OCI-LY3 (cell line): ENCODE measurements around the gene MAML1.

Experiments
- H2AFZ ChIP-seq: fragments of 200-600, 300-600 bp; shearing (Covaris generic); 2 replicates; pipeline ENCODE4 v1.6.0; 2014; ENCODE audit warnings: antibody characterized with exemption, low read depth, low read length
- H3K27ac ChIP-seq: fragments of 200-600, 300-600 bp; sonication (generic); 2 replicates; pipeline ENCODE4 v1.5.1; 2014; ENCODE audit warnings: mild to moderate bottlenecking, low read length, moderate library complexity, mixed read lengths
- H3K27me3 ChIP-seq: fragments of 200-600, 300-600 bp; sonication (generic); 2 replicates; pipeline ENCODE4 v1.6.1; 2014; ENCODE audit warnings: low read depth, low read length, mixed read lengths
- H3K36me3 ChIP-seq: fragments of 200-600, 300-600 bp; sonication (generic); replicated peaks from 2 replicates; pipeline ENCODE3; 2014; ENCODE audit warnings: low read depth, low read length, mixed read lengths
- H3K4me1 ChIP-seq: fragments of 300-600, 200-600 bp; sonication (generic); 2 replicates; pipeline ENCODE4 v1.6.1; 2014; ENCODE audit warnings: low read length, mixed read lengths
- H3K4me2 ChIP-seq: fragments of 200-600, 300-600 bp; sonication (generic); 2 replicates; pipeline ENCODE4 v1.6.1; 2014; ENCODE audit warnings: low read length, mixed read lengths
- H3K4me3 ChIP-seq: fragments of 300-600, 200-600 bp; sonication (generic); 2 replicates; pipeline ENCODE4 v1.5.1; 2014; ENCODE audit warnings: antibody characterized with exemption, mild to moderate bottlenecking, low read length, moderate library complexity
- H3K79me2 ChIP-seq: fragments of 300-600, 200-600 bp; shearing (Covaris generic); 2 replicates; pipeline ENCODE4 v1.6.1; 2014; ENCODE audit warnings: mild to moderate bottlenecking, low read length, mixed read lengths
- H3K9ac ChIP-seq: fragments of 300-600, 200-600 bp; shearing (Covaris generic); 2 replicates; pipeline ENCODE4 v1.6.0; 2014; ENCODE audit warnings: mild to moderate bottlenecking, low read length, moderate library complexity
- H3K9me3 ChIP-seq: fragments of 200-600, 300-600 bp; shearing (Covaris generic); 2 replicates; pipeline ENCODE4 v1.6.1; 2014; ENCODE audit warnings: low read length, mixed read lengths; ENCODE audit not compliant: insufficient read depth
- H4K20me1 ChIP-seq: fragments of 200-600, 300-600 bp; sonication (generic); 2 replicates; pipeline ENCODE4 v1.6.1; 2016; ENCODE audit warnings: low read length, mixed read lengths; ENCODE audit not compliant: insufficient read depth
- CTCF ChIP-seq: fragments of 200-600, 300-600 bp; sonication (generic); IDR thresholded peaks from 2 replicates; pipeline ENCODE4 v1.5.1; 2014; ENCODE audit warnings: antibody characterized with exemption, low read length, low read depth
- EZH2phosphoT487 ChIP-seq: fragments of 200-600 bp; shearing (Covaris generic); IDR thresholded peaks from 2 replicates; pipeline ENCODE4 v1.6.1; 2018; ENCODE audit warnings: antibody characterized with exemption, mixed run types, low read depth

Gene MAML1

GRCh38 chr5:179812997-179813607, 80.5 kb downstream of the MAML1 start:
- no peak overlapping the region for H3K4me2 ChIP-seq
- peaks cover 6% of the 10 kb centered on the region for H3K79me2 ChIP-seq
- H3K4me3 ChIP-seq = no peak overlapping the region
- no peaks in the 10 kb centered on the region for H3K27me3 ChIP-seq
- no peak overlapping the region for H3K27ac ChIP-seq
- no peak for TF ChIP-seq EZH2phosphoT487
- no peak for TF ChIP-seq CTCF
- no peak overlapping the region for H3K9ac ChIP-seq
- no peaks in the 10 kb centered on the region for H3K9me3 ChIP-seq
- H4K20me1 ChIP-seq = no peaks in the 10 kb centered on the region; the same call in 1 of the 2 replicates
- H3K4me1 ChIP-seq = peaks cover 8% of the 10 kb centered on the region
- H3K36me3 ChIP-seq = peaks cover 23% of the 10 kb centered on the region
- no peak overlapping the region for H2AFZ ChIP-seq

GRCh38 chr5:179814090-179814489, 81.5 kb downstream of the MAML1 start:
- no peak overlapping the region for H2AFZ ChIP-seq
- H3K9me3 ChIP-seq = no peaks in the 10 kb centered on the region
- no peak overlapping the region for H3K4me3 ChIP-seq
- H3K4me1 ChIP-seq = peaks cover 10% of the 10 kb centered on the region
- H3K27ac ChIP-seq = no peak overlapping the region
- H3K4me2 ChIP-seq = no peak overlapping the region
- no peaks in the 10 kb centered on the region; the same call in 1 of the 2 replicates for H4K20me1 ChIP-seq
- peaks cover 5% of the 10 kb centered on the region; the same call in 1 of the 2 replicates for H3K79me2 ChIP-seq
- no peak overlapping the region for H3K9ac ChIP-seq
- TF ChIP-seq EZH2phosphoT487 (no peak), CTCF (no peak)
- H3K27me3 ChIP-seq = no peaks in the 10 kb centered on the region
- H3K36me3 ChIP-seq = peaks cover 23% of the 10 kb centered on the region

- H4K20me1 ChIP-seq = no peaks in the 10 kb centered on the region; the same call in 1 of the 2 replicates
- no peak for TF ChIP-seq EZH2phosphoT487
- no peak for TF ChIP-seq CTCF
- H3K4me1 ChIP-seq = peaks cover 25% of the 10 kb centered on the region
- H3K9ac ChIP-seq = no peak overlapping the region
- H3K4me2 ChIP-seq = no peak overlapping the region
- H3K79me2 ChIP-seq = peaks cover 15% of the 10 kb centered on the region
- H2AFZ ChIP-seq = no peak overlapping the region
- no peaks in the 10 kb centered on the region for H3K9me3 ChIP-seq
- H3K4me3 ChIP-seq = no peak overlapping the region
- no peaks in the 10 kb centered on the region for H3K27me3 ChIP-seq
- no peak overlapping the region for H3K27ac ChIP-seq
- H3K36me3 ChIP-seq = peaks cover 22% of the 10 kb centered on the region
These were observed 83.0 kb downstream of the MAML1 start for GRCh38 chr5:179815491-179816249.

GRCh38 chr5:179816401-179816795, 83.8 kb downstream of the MAML1 start:
- Histone ChIP-seq H3K27ac (no peak overlapping the region), H3K4me2 (no peak overlapping the region), H2AFZ (no peak overlapping the region), H3K36me3 (peaks cover 20% of the 10 kb centered on the region), H3K9me3 (no peaks in the 10 kb centered on the region), H3K27me3 (no peaks in the 10 kb centered on the region), H3K9ac (no peak overlapping the region), H3K79me2 (peaks cover 22% of the 10 kb centered on the region), H3K4me3 (no peak overlapping the region), H4K20me1 (peaks cover 2% of the 10 kb centered on the region), H3K4me1 (peaks cover 25% of the 10 kb centered on the region)
- TF ChIP-seq EZH2phosphoT487 (no peak), CTCF (no peak)
